Spleen (tissue), 11 donors: ENCODE results near the gene VTI1B. TPM values are rescaled to one million over a fixed set of nuclear protein-coding genes. Genes with fewer than 3 reads are reported as not detected.
"Not testable (repeated sequence)": the region's sequence is repeated elsewhere in the genome, so short reads cannot be mapped to it uniquely, and the experiment has no call there.

Experiments used
- DNase-seq: peaks from one replicate; pipeline ENCODE4 v3.0.0-alpha.2; 2020
- H3K27ac ChIP-seq, 8 donors: fragments of 200-600 bp; sonication (generic) in 7 of 8; 1 replicate in 4 of 8; 2 replicates in 4 of 8; pipeline versions ENCODE4 v1.5.0 to v1.8.0; 2016 to 2021; ENCODE audit warnings: inconsistent platforms in 4 of 8, mild to moderate bottlenecking in 4 of 8, moderate library complexity in 1 of 8
- H3K27me3 ChIP-seq, 7 donors: fragments of 200-600 bp; sonication (generic) in 6 of 7; replicated peaks in 1 of 7; 1 replicate in 4 of 7; 2 replicates in 3 of 7; pipeline versions ENCODE4 v1.5.0 to v1.8.0; 2016 to 2021; ENCODE audit warnings: inconsistent platforms in 3 of 7, mild to moderate bottlenecking in 1 of 7
- H3K36me3 ChIP-seq, 6 donors: fragments of 200-600 bp; sonication (generic) in 5 of 6; 1 replicate in 4 of 6; 2 replicates in 2 of 6; pipeline versions ENCODE4 v1.5.0 to v1.8.0; 2016 to 2021; ENCODE audit warnings: inconsistent platforms in 2 of 6
- H3K4me1 ChIP-seq, 6 donors: fragments of 200-600 bp; sonication (generic) in 5 of 6; 1 replicate in 3 of 6; 2 replicates in 3 of 6; pipeline versions ENCODE4 v1.5.0 to v1.8.0; 2016 to 2021; ENCODE audit warnings: inconsistent platforms in 3 of 6
- H3K4me3 ChIP-seq, 8 donors: fragments of 200-600 bp; sonication (generic) in 7 of 8; 1 replicate in 4 of 8; 2 replicates in 4 of 8; pipeline versions ENCODE4 v1.5.0 to v1.8.0; 2016 to 2021; ENCODE audit warnings: inconsistent platforms in 4 of 8, mild to moderate bottlenecking in 4 of 8, moderate library complexity in 2 of 8
- H3K9me3 ChIP-seq, 8 donors: fragments of 200-600 bp; sonication (generic) in 7 of 8; 1 replicate in 4 of 8; 2 replicates in 4 of 8; pipeline versions ENCODE4 v1.5.0 to v1.8.0; 2016 to 2021; ENCODE audit warnings: inconsistent platforms in 4 of 8
- POLR2A ChIP-seq, 3 donors: fragments of 450-650 bp; IDR thresholded peaks; one replicate each; pipeline ENCODE4 v1.5.1; 2017; ENCODE audit warnings: antibody characterized with exemption in 3 of 3, mild to moderate bottlenecking in 1 of 3
- POLR2AphosphoS5 ChIP-seq, 3 donors: sonication (generic); formaldehyde crosslinking; IDR thresholded peaks; one replicate each; pipeline ENCODE4 v1.5.1; 2017; ENCODE audit warnings: antibody characterized with exemption in 3 of 3
- WGBS, 5 donors: extraction: QIAGEN DNeasy Blood & Tissue Kit in 3 of 5; methylation state at CpG; one replicate each; pipeline versions ENCODE4 v1.1.5 to v1.1.7; 2013 to 2018; 5-methylcytosine and 5-hydroxymethylcytosine counted together
- intact Hi-C: fragments of 100-400 bp; cut with DNase I; formaldehyde crosslinking; loops from one replicate; pipeline ENCODE4 v1.15.0; 2023; ENCODE audit warnings: low total_unique reads
- polyA plus RNA-seq, 3 donors: library from polyadenylated mRNA; stranded (reverse); fragments of 200-250 nt; gene quantifications; one replicate each; pipeline ENCODE4 v1.2.1, GENCODE V29; 2013
- total RNA-seq, 7 donors: library from RNA; depleted of rRNA in 3 of 7; stranded (reverse); fragments of >200 nt in 3 of 7; fragmentation: NEBNext Ultra II Directional in 4 of 7; extraction: Animal tissue kit (Norgen Biotek cat#: 25700) in 4 of 7; gene quantifications; one replicate each; pipeline versions ENCODE4 v1.1.0 to v1.2.1, GENCODE V29; 2016 to 2021
- TF ChIP-seq, protein P1 (sequence below), 11 experiments: fragments of 200-600 bp in 7 of 11; fragments of 450-650 bp in 4 of 11; sonication (generic) in 4 of 11; IDR thresholded peaks in 8 of 11; conservative IDR thresholded peaks in 3 of 11; 1 replicate in 7 of 11; 2 replicates in 4 of 11; pipeline versions ENCODE4 v1.4.0 to v1.8.0; 2016 to 2021; ENCODE audit warnings: antibody characterized with exemption in 11 of 11, inconsistent platforms in 4 of 11, mild to moderate bottlenecking in 1 of 11
- donor health status: healthy with polysubstance abuse.
- donor health status: DM: no; HTN: no; CAD: no; lungs with moderate emphysema.
- donor health status: DM: no; HTN: no; CAD: no.
- donor health status: Bipolar disorder and iron deficiency.
- donor health status: healthy.
- donor health status: DM: no; HTN: no; CAD: no.
- donor health status: DM: yes; HTN: yes; CAD: no.

The VTI1B gene
- total and polyA plus RNA-seq, 10 donors, result 42.1 to 84.1 (median 63.5) TPM

- no peak overlapping the region for H3K4me3 ChIP-seq
- intact Hi-C loops, result no loop called here
These were observed 40.8 kb downstream of the VTI1B start for GRCh38 chr14:67633451-67634147.

GRCh38 chr14:67630938-67631337 lies 43.5 kb downstream of the VTI1B start:
- Histone ChIP-seq H3K36me3 (no peaks in the 10 kb centered on the region), H3K4me1 (no peaks in the 10 kb centered on the region), H3K27ac (no peak overlapping the region), H3K4me3 (no peak overlapping the region), H3K27me3 (no peaks in the 10 kb centered on the region), H3K9me3 (no peaks in the 10 kb centered on the region)
- no peak for TF ChIP-seq POLR2AphosphoS5 (IDR thresholded peaks at IDR 0.05)
- TF ChIP-seq, protein P1, sequence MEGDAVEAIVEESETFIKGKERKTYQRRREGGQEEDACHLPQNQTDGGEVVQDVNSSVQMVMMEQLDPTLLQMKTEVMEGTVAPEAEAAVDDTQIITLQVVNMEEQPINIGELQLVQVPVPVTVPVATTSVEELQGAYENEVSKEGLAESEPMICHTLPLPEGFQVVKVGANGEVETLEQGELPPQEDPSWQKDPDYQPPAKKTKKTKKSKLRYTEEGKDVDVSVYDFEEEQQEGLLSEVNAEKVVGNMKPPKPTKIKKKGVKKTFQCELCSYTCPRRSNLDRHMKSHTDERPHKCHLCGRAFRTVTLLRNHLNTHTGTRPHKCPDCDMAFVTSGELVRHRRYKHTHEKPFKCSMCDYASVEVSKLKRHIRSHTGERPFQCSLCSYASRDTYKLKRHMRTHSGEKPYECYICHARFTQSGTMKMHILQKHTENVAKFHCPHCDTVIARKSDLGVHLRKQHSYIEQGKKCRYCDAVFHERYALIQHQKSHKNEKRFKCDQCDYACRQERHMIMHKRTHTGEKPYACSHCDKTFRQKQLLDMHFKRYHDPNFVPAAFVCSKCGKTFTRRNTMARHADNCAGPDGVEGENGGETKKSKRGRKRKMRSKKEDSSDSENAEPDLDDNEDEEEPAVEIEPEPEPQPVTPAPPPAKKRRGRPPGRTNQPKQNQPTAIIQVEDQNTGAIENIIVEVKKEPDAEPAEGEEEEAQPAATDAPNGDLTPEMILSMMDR (IDR thresholded peaks at IDR 0.05 in 8 of 11, conservative IDR thresholded peaks at IDR 0.05 in 3 of 11), result no peak
- TF ChIP-seq POLR2A (IDR thresholded peaks at IDR 0.05), result no peak
- WGBS, 5 donors, result 75 to 84% (median 81%) methylated on average over 5 of the region's 5 CpGs
- no peak for DNase-seq
- intact Hi-C loops, result no loop called here

More at GRCh38 chr14:67633451-67634147, 40.8 kb downstream of the VTI1B start:
- no peaks in the 10 kb centered on the region for H3K27me3 ChIP-seq
- H3K36me3 ChIP-seq, result no peaks in the 10 kb centered on the region
- no peaks in the 10 kb centered on the region for H3K4me1 ChIP-seq
- H3K9me3 ChIP-seq, result no peaks in the 10 kb centered on the region
- 88 to 90% (median 89%) methylated on average over 5 of the region's 5 CpGs for WGBS, 5 donors
- H3K27ac ChIP-seq, result no peak overlapping the region
- TF ChIP-seq POLR2AphosphoS5 (IDR thresholded peaks at IDR 0.05), result no peak
- TF ChIP-seq, protein P1 (IDR thresholded peaks at IDR 0.05 in 8 of 11, conservative IDR thresholded peaks at IDR 0.05 in 3 of 11), result no peak
- no peak for TF ChIP-seq POLR2A (IDR thresholded peaks at IDR 0.05)
- no peak for DNase-seq

GRCh38 chr14:67630186-67630585 lies 44.2 kb downstream of the VTI1B start:
- DNase-seq, result no peak
- intact Hi-C loops, result no loop called here
- WGBS, 5 donors, result 91 to 95% (median 93%) methylated on average over 4 of the region's 4 CpGs

GRCh38 chr14:67627519-67627918 lies 46.9 kb downstream of the VTI1B start:
- intact Hi-C loops, result no loop called here
- peaks cover 0 to 8% (median 0%) of the 10 kb centered on the region in 6 donors for H3K4me1 ChIP-seq
- no peaks in the 10 kb centered on the region for H3K36me3 ChIP-seq
- no peak for TF ChIP-seq POLR2A (IDR thresholded peaks at IDR 0.05)
- TF ChIP-seq, protein P1 (IDR thresholded peaks at IDR 0.05 in 8 of 11, conservative IDR thresholded peaks at IDR 0.05 in 3 of 11), result no peak
- TF ChIP-seq POLR2AphosphoS5 (IDR thresholded peaks at IDR 0.05), result no peak
- no peak overlapping the region for H3K4me3 ChIP-seq
- no peaks in the 10 kb centered on the region for H3K9me3 ChIP-seq
- no peak for DNase-seq
- H3K27ac ChIP-seq, result no peak overlapping the region
- no peaks in the 10 kb centered on the region for H3K27me3 ChIP-seq

More at GRCh38 chr14:67630186-67630585, 44.2 kb downstream of the VTI1B start:
- Histone ChIP-seq H3K36me3 (no peaks in the 10 kb centered on the region), H3K27me3 (no peaks in the 10 kb centered on the region), H3K4me3 (no peak overlapping the region), H3K4me1 (no peaks in the 10 kb centered on the region), H3K27ac (no peak overlapping the region), H3K9me3 (no peaks in the 10 kb centered on the region)
- TF ChIP-seq POLR2A (IDR thresholded peaks at IDR 0.05) (no peak), POLR2AphosphoS5 (IDR thresholded peaks at IDR 0.05) (no peak)
- TF ChIP-seq, protein P1 (IDR thresholded peaks at IDR 0.05 in 8 of 11, conservative IDR thresholded peaks at IDR 0.05 in 3 of 11), result no peak

DNA sequence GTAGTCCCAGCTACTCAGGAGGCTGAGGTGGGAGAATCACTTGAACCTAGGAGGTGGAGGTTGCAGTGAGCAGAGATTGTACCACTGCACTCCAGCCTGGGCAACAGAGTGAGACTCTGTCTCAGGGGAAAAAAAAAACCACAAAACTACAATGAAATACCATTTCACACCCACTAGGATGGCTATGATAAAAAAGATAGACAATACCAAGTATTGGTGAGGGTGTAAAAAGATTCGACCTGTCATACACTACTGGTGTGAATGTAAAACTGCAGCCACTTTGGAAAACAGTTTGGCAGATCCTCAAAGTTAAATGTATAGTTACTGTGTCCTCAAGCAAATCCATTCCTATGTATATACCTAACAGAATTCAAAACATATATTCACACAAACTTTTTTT lies 48.3 kb downstream of the VTI1B start:
- WGBS, 5 donors, result 77 to 88% (median 81%) methylated on average over 1 of the region's 1 CpG
- H3K27me3 ChIP-seq, H3K27ac ChIP-seq, DNase-seq, H3K9me3 ChIP-seq, intact Hi-C loops, H3K4me3 ChIP-seq, H3K36me3 ChIP-seq: not testable (repeated sequence)
- peaks cover 0 to 13% (median 0%) of the 10 kb centered on the region in 6 donors for H3K4me1 ChIP-seq
